DMS153 treated with DMSO at 0.1 percent for 48 hours (cell line): Measurements from ENCODE around the gene ASCC3.
"Not testable (repeated sequence)": the region's sequence is repeated elsewhere in the genome, so short reads cannot be mapped to it uniquely, and the experiment has no call there.

Experiments used
- DNase-seq: peaks from one replicate; lab custom pipeline; 2025; ENCODE audit not compliant: unreplicated experiment; lab: John Stamatoyannopoulos, UW

Gene ASCC3

DNA sequence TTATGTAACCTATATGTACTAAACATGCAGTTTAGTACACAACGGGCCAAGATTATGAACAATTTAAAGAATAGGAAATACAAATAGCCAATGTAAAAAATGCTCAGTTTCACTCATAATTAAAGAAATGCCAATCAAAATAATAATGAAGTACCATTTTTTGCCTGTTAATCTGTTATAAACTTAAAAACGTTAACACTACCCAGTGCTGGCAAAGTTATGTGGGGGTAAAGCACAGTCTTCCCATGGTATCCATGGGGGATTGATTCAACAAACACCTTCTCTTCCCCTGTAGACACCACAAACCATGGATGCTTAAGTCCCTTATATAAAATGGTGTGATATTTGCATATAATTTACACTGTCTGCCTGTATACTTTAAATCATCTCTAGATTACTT is 211.1 kb downstream of the ASCC3 start:
- no peak for DNase-seq

DNA sequence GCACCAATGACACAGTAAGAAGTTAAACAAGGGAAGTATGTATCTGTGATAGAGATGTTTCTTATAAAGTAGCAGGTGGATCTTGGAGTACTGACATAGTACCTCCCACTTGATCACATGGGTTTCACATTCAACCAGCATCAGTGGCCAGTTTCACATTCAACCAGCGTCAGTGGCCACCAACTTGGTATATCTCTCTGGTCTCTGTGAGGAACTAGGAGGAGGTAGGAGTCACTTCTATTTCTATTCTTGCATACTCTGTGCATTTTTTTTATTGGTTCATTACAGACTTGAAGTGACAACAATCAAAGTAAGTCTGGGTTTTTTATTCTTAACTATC is 216.1 kb downstream of the ASCC3 start:
- DNase-seq, result no peak

DNA sequence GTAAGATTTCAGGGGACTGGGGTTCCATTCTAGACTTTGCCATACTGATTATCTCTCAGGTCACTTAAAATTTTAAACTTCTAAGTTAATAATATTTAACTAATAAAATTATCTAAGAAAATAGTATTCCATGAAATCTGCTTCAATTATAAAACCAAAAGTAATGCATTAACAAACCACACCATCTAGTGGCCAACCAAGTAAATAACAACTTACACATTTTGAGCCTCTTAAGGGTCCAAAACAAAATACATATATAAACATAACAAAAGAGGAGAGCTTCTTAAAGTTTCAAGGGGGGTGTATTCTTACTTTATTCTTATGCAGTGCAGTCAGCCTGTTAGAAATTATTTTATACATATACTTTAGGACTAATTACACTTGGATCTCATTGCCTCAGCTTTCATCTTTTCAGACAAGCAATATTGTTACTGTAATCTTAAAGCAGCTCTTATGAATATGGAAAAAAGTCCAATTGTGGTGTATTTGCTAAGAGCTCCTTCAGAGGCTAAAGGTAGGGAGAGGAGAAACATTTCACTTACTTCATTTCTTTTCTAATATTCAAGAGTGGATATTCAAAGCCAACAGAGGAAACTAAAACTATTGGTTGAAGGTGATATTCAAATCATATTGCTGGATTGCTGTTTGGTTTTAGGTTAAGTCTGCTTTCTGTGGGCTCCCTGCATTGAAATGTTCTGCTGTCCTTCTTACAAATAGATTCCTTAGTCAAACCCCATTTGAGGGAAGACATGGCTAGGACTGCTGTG is 216.7 kb downstream of the ASCC3 start:
- DNase-seq, result peak; percentile 34

DNA sequence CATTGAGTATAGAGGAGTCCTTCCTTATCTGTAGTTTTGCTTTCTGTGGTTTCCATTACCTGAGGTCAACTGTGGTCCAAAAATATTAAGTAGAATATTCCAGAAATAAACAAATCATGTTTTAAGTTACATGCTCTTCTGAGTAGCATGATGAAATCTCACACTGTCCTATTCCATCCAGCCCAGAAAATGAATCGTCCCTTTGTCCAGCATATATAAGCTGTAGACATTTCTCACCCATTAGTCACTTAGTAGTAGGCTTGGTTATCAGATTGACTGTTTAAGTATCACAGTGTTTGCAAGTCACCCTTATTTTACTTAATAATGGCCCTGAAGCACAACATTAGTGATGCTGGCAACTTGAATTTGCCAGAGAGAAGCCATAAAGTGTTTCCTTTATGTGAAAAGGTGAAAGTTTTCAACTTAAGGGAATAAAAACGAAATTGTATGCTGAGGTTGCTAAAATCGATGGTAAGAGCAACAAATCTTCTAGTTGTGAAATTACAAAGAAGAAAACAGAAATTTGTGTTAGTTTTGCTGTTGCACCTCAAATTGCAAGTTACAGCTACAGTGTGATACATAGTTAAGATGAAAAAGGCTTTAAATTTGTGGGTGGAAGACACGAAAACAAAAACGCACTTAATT is 217.8 kb downstream of the ASCC3 start:
- DNase-seq, result no peak

DNA sequence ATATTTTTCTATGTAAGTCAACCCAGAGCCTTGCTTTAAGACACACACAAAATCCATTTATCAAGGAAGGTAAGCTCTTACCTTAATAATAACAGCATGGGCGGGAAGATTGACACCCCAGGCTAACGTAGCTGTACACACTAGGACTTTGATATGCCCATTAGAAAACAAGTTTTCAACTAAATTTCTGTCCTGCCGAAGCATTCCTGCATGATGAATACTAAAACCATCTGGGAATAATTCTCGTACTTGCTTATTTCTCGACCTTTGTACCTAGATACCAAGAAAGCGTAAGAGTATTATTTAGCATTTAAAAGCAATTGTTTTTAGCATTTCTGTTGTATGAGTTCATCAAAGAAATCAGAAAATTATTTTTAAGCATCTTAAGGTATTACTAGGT is 218.9 kb downstream of the ASCC3 start:
- DNase-seq, result no peak

DNA sequence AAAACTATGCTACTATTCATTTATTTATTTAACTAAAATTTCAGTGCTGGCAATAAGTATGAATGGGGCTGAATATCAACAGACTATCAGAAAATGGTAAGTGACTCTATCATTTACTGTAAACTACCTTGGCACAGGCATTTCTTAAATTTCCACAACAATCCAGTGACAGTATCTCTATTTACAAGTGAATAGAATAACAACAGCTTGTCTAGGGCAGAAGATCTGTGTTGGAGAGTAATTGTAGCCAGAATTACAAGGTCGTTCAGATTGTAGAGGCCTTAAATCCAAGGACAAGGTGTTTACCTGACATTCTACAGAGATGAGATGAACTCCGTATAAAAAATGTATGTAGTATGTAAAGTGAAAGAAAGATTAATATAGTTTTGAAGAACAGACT is 222.6 kb downstream of the ASCC3 start:
- DNase-seq, result no peak

DNA sequence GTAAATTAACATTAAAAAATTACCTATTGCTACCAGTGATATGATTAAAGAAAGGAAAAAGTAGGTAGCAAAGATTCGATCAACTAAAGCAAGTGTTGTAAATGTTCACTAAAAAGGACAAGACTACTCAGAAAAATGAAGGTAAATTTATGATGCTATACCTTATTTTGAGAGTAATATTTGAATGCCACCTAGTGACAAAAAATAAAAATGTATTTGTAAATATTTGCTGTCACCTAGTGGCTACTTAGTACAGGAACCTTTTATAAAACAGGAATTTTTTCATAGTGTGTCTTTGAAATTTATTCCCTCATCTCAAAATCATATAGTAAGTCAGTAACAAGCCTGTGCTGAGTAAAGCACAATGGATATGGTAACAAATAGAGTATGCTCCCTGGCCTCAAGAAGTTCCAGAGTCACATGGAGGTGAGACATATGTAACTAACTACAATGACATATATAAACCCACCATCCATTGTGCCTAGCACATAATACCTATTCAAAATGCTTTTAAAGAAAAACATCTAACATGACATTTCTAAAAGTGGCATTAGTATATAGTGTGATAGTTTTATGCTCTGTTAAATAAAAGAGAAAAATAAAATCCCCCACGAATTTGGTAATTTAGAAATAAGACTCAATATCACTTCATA is 223.3 kb downstream of the ASCC3 start:
- peak; percentile 38 for DNase-seq

DNA sequence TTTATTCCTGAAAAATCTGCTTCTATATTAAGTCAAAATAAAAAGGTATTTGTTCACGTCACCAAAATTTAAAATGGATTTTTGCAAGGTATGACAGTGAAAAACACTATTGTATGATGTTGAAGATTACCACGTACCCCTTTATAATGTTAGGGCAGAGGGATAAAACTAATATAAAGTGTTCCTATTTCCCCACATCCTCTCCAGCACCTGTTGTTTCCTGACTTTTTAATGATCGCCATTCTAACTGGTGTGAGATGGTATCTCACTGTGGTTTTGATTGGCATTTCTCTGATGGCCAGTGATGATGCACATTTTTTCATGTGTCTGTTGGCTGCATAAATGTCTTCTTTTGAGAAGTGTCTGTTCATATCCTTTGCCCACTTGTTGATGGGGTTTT is 240.0 kb downstream of the ASCC3 start:
- not testable (repeated sequence) for DNase-seq

DNA sequence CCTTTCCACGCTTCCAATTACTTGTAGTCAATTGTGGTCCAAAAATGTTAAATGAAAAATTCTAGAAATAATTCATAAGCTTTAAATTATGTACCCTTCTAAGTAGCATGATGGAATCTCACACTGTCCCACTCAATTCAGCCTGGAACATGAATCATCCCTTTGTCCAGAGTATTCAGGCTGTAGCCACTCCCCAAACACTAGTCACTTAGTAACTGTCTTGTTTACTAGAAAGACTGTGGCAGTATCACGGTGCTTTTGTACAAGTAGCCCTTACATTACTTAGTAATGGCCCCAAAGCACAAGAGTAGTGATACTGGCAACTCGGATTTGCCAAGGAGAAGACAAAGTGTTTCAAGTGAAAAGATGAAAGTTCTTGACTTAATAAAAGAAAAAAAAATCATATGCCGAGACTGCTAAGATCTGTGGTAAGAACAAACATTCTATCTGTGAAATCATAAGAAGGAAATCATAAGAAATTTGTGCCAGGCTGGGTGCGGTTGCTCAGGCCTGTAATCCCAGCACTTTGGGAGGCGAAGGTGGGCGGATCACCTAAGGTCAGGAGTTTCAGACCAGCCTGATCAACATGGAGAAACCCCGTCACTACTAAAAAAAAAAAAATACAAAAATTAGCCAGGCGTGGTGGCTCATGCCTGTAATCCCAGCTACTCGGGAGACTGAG is 247.9 kb downstream of the ASCC3 start:
- no peak for DNase-seq

DNA sequence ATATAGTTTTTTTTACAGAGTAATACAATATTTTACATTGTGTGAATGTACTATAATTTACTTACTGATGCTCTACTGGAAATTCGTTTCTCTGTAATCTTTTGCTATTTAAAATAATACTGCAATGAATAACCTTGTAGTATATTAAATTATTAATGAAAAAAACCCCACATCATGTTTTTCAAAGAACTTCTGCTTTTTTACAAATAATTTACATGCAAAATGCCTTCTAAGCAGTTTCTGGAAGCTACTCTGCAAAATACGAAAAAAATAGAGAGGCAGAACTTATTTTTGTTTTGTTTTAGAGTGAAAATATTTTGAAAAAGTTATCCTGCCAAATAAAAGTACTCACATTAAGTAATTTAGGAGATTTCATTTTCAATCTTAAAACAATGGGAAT is 250.6 kb downstream of the ASCC3 start:
- no peak for DNase-seq

DNA sequence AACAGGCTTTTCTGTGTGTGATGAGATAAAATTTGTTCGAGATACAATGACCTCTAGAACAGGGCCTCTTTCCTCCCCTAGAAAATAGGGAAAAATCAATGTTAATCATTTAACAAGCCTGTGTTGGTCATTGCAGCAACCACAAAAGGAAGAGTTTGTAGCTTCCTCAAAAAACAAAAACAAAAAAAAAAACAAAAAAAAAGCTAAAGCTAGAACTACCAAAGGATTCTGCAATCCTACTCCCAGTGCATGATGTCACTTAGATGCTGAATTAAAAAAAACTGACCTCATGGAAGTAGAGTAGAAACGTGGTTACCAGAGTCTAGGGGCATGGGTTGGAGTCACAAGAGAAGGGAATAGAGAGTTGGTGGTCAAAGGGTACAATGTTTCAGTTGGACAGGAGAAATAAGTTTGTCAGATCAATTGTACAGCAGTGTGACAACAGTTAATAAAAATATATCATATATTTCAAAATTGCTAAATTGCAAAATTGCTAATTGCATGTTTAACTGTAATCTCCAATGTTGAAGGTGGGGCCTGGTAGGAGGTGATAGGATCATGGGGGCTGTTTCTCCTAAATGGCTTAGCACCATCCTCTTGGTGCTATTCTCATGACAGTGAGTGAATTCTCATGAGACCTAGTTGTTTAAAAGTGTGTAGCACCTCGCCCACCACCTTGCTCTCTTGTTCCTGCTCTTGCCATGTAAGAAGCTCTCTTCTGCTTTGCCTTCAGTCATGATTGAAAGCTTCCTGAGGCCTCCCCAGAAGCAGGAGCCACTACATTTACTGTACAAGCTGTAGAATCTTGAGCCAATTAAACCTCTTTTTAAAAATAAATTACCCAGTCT is 253.0 kb downstream of the ASCC3 start:
- DNase-seq, result no peak

DNA sequence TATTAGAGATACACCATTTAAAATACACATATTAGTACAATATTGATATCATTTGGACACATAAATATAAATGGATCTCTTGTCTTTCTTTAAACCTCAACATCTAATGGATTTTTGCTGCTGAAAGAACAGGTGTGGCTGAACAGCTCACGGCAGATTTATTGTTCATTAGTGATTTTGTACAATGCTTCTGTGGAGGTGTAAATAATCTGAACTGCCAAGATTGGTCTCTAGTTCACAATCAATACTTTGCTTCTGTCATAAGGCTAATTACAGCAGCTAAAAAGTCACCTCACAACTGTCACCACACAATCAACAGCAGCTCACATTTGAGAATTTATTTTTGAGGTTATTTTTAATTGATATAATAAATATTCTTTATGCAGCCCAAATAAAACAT is 254.4 kb downstream of the ASCC3 start:
- no peak for DNase-seq

DNA sequence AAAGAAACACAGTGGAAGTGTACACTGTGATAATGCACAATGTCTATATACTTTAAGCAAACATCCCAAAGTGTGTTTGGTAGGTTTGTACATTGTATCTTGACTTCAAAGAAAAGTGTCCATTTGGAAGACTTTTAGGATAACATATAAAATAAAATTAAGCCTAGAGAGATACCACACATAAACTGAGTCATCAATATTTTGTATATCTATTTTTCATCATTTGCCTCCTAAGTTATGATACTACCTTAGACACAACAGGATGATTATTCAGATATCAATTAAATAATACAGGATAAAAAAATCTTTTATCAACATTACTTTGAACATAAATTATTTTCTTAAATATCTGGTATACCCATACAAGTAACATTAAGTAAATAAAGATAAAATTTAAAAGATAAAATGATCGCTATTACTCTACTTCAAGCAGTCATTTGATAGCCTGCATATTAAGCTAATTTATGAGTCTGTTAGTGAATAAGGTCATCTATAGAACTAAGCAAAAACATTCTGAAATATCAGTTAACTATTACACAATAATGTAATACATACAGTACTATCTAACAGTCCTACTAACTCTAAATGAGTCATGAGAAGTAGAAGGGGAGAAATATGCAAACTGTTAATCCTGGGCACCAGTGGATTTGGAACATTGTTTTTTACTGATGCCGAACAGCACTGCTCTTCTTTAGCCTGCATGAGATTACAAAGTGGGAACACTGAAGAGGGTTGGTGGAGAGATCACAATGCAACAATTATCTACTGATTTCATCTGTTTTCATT is 258.0 kb downstream of the ASCC3 start:
- no peak for DNase-seq

DNA sequence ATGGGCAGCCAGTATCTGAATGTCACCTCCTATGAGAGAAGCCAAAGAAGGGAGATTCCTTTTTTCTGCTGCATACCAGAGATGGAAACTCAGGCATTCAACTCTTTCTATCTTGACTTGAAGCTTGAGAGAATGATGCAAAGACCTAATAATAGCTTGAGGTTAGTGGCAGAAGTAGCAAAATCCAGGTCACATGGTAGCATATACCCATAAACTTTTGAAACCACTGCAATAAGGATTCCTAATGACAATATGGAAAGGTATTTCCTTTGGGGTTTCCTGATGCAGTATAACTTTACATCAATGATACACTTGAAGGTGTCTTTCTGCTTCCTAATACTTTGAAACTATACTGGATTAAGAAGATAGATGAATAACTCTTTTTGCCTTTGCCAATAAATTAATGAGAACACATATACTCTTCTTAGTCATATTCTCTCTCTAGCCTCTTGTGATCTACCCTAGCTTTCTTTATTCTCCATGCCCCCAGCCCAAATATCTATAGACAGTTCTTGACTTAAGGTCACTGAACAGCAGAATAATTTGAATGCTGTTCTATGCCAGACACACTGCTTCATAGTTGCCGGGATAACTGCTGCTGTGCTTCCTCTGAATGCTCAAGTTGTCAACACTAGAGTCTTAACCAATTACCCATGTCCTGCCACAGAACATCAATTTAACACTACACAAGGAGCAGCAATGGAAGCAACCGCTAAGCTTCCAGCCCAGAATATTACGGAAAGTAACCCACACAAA is 260.9 kb downstream of the ASCC3 start:
- no peak for DNase-seq

DNA sequence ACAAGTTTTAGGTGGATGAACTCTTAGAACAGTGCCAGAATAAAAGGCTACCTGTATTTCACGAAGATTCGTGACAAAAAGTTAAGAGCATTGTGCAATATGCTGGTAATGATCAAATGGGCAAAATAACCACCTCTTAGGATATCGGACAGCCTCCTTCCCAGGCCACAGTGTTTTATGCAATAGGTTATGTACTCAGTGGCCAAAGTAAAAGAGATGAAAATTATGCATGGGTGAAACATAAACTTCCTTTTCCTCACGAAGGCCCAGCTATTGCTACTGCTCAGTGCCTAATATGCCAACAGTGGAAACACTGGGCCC is 262.8 kb downstream of the ASCC3 start:
- DNase-seq, result no peak

DNA sequence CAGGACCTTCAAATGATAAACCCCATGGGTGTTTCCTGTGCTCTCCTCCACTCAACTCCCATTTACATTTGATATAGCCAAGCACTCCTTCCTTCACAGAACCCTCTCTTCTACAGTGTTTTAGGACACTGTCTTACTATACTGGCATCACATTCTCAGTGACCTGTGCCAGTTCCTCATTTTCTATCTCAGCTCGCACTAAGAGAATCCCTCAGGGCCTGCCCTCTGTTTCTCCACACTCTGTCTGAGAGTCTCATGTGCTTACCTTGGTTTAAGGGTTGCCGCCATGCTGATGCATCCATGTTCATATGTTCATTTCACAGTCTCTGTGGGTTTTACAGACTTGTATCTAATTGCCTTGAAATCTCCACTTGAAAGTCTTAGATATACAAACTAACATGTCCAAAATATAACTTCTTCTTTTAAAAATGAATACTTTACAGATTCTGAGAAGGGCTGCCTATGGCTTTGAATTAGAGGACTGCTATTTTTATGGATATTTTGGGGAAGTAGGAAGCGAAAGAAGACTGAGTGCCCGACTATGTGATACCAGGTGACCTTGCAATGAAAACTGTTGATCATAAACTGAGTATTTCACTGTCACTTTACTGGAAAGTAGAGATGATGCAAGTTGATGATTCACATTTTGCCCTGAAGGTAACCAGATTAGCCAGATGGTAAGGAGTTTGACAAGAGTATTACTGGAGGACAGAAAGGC is 263.3 kb downstream of the ASCC3 start:
- DNase-seq, result no peak

DNA sequence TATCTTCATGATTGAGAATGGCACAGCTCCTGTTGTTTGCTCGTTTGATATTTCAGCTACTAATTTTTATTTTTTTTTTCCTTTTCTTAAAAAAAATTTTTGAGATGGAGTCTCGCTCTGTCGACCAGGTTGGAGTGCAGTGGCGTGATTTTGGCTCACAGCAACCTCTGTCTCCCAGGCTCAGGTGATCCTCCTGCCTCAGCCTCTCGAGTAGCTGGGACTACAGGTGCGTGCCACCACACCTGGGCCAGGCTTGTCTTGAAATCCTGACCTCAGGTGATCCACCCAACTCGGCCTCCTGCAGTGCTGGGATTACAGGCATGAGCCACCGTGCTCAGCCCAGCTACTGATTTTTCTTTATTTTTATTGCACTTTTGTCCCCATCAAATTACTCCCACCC is 266.2 kb downstream of the ASCC3 start:
- DNase-seq, result no peak

DNA sequence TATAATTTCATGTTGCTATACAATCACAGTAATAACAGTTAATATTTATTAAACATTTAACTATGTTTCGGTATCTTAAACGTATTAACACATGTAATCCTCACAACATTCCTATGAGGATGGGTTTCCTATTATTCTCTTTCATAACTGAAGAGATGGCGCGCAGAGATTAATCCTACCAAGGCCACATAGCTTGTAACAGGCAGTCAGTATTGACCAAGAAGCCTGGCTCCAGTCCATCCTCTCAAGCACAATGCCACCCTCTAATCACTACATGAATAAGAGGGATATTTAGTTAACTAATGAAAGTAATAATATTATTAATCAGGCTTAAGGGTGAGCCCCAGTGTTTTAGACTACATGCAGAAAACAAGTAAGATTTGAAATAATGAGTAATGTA is 266.7 kb downstream of the ASCC3 start:
- DNase-seq, result no peak

DNA sequence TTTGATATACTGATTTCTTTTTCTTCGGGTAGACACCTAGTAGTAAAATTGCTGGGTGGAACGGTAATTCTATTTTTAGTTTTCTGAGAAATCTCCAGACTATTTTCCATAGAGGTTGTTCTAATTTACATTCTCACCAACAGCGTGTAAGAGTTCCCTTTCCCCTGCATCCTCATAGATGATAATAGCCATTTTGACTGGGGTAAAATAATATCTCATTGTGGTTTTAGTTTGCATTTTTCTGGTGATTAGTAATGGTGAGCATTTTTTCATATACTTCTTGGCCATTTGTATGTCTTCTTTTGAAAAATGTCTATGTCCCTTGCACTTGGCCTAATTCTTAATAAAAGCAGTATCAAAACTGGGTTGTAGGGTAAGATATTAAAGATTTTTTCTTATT is 267.5 kb downstream of the ASCC3 start:
- no peak for DNase-seq
